Common myeloid progenitor, CD34-positive (primary cell): Measurements from ENCODE around the gene DACT3.

Experiments used
- CTCF ChIA-PET: fragments of 350-600 bp; sonication (Branson Sonifier 250); formaldehyde crosslinking; loops from one replicate; lab custom pipeline; 2021; ENCODE audit warnings: antibody characterized with exemption; lab: Charles Lee
- POLR2A ChIA-PET: fragments of 350-600 bp; sonication (Branson Sonifier 250); formaldehyde crosslinking; loops from one replicate; lab custom pipeline; 2021; ENCODE audit warnings: antibody characterized with exemption; lab: Charles Lee
- DNase-seq, 3 donors: peaks; one replicate each; pipeline versions ENCODE4 v3.0.0 to v3.0.0-alpha.2; 2013
- H3K27ac ChIP-seq, 2 experiments: 1 replicate in 1 of 2; 2 replicates in 1 of 2; pipeline ENCODE4 v1.7.0; 2013; ENCODE audit warnings: inconsistent platforms in 2 of 2, low read length in 2 of 2, mild to moderate bottlenecking in 2 of 2, low read depth in 1 of 2, moderate library complexity in 1 of 2; ENCODE audit not compliant: severe bottlenecking in 2 of 2, insufficient read depth in 1 of 2, poor library complexity in 1 of 2
- H3K27me3 ChIP-seq, 5 experiments: replicated peaks in 2 of 5; 1 replicate in 3 of 5; 2 replicates in 2 of 5; pipeline versions ENCODE4 v1.6.1 to v1.7.0; 2013; ENCODE audit warnings: low read length in 4 of 5, mild to moderate bottlenecking in 2 of 5, moderate library complexity in 2 of 5, inconsistent platforms in 1 of 5; ENCODE audit not compliant: insufficient read depth in 5 of 5, control insufficient read depth in 4 of 5
- H3K36me3 ChIP-seq, 4 experiments: 1 replicate in 2 of 4; 2 replicates in 2 of 4; pipeline versions ENCODE4 v1.6.1 to v1.7.0; 2013; ENCODE audit warnings: low read length in 3 of 4, control low read depth in 1 of 4, mild to moderate bottlenecking in 1 of 4; ENCODE audit not compliant: control insufficient read depth in 4 of 4, insufficient read depth in 4 of 4
- H3K4me1 ChIP-seq, 4 experiments: 1 replicate in 3 of 4; 2 replicates in 1 of 4; pipeline versions ENCODE4 v1.6.1 to v1.7.1; 2013; ENCODE audit warnings: low read length in 3 of 4, mild to moderate bottlenecking in 3 of 4, control low read depth in 1 of 4, inconsistent platforms in 1 of 4, moderate library complexity in 1 of 4; ENCODE audit not compliant: control insufficient read depth in 4 of 4, insufficient read depth in 4 of 4; ENCODE audit errors: control extremely low read depth in 1 of 4
- H3K4me3 ChIP-seq, 7 experiments: 1 replicate in 4 of 7; 2 replicates in 3 of 7; pipeline versions ENCODE4 v1.5.1 to v1.7.0; 2013; ENCODE audit warnings: mild to moderate bottlenecking in 7 of 7, low read length in 6 of 7, moderate library complexity in 6 of 7, inconsistent platforms in 2 of 7, low read depth in 2 of 7, control low read depth in 1 of 7; ENCODE audit not compliant: insufficient read depth in 4 of 7, control insufficient read depth in 1 of 7; ENCODE audit errors: extremely low read depth in 1 of 7
- H3K9me3 ChIP-seq, 5 experiments: 1 replicate in 4 of 5; 2 replicates in 1 of 5; pipeline versions ENCODE4 v1.6.1 to v1.7.1; 2013; ENCODE audit warnings: low read length in 4 of 5, mild to moderate bottlenecking in 2 of 5, inconsistent platforms in 1 of 5, low read depth in 1 of 5, moderate library complexity in 1 of 5; ENCODE audit not compliant: control insufficient read depth in 4 of 5, insufficient read depth in 2 of 5; ENCODE audit errors: control extremely low read depth in 1 of 5
- WGBS: methylation state at CpG from one replicate; pipeline ENCODE4 v1.1.5; 2013; ENCODE audit not compliant: insufficient coverage; 5-methylcytosine and 5-hydroxymethylcytosine counted together

The DACT3 gene

DNA sequence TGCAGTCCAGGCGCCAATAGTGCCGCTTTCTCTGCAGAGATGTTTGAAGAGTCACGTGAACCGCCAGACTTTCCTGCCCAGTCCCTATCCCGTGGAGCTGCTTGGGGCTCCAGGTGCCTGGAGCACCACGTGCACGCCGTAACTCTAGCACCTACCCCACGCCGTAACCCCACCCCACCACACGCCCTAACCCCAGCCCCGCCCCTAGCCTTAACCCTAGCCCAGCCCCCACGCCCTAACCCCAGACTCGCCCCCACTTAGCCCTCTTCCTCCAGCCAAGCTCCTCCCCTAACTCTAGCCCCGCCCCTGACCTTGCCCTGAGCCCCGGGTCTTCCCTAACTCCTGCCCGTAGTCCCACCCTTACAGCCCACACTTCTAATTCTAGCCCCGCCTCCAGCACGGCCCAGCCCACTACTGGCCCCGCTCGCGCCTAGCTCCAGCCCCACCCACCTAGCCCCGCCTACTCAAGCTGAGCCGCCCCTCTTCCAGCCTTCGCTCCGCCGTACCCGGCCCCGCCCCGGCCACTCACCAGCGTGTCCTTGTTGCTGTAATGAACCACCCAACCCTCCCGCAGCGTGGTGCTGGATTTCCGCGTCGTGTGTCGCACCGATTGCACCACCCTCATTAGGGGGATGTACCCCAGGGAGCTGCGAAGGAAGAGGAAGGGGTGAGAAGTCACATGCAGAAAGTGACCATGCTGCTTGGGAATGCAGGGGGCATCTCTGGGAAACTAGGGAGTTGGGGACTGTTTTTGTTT is 36.4 kb upstream of the DACT3 start:
- 92% methylated on average over 34 of the region's 39 CpGs for WGBS
- POLR2A ChIA-PET, result interaction anchor here (0.6 kb wide), 2 partner anchors 929 to 1281 kb away, joined by 3 to 5 read pairs; no protein-coding TSS in a partner anchor
- peaks cover 21 to 97% (median 62%) of the 10 kb centered on the region in 4 experiments for H3K36me3 ChIP-seq
- no peak overlapping the region for H3K4me3 ChIP-seq
- CTCF ChIA-PET, result interaction anchor here (0.8 to 3.2 kb wide), 3 partner anchors 9 to 54 kb away, joined by 3 to 12 read pairs (median 3); no protein-coding TSS in a partner anchor
- no peaks in the 10 kb centered on the region for H3K9me3 ChIP-seq
- peak in 2 of 3 donors; percentile 49 to 60 for DNase-seq
- peak overlapping the region in 1 of 2 experiments; percentile 43 for H3K27ac ChIP-seq
- no peaks in the 10 kb centered on the region for H3K27me3 ChIP-seq
- H3K4me1 ChIP-seq, result no peaks in the 10 kb centered on the region

DNA sequence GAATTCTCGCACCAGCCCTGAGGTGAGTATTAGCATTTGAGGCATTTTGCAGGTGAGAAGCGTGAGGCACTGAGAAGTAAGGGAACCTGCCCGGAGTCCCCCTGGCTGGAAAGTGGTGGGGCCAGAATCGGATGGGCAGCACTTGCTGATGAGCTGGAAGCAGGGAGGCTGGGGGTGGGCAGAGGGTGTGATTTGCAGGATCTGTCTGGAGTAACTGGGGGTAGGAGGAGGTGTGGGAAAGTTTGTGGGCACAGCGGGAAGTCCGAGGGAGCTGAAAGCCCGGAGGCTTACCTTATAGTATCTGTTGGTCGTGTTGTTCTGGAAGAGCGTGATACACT is 35.9 kb upstream of the DACT3 start:
- no peaks in the 10 kb centered on the region for H3K27me3 ChIP-seq
- H3K36me3 ChIP-seq, result peaks cover 24 to 97% (median 64%) of the 10 kb centered on the region in 4 experiments
- H3K4me3 ChIP-seq, result no peak overlapping the region
- no peak overlapping the region for H3K27ac ChIP-seq
- WGBS, result 98% methylated on average over 9 of the region's 9 CpGs
- POLR2A ChIA-PET, result interaction anchor here (0.6 kb wide), 2 partner anchors 929 to 1281 kb away, joined by 3 to 5 read pairs; no protein-coding TSS in a partner anchor
- DNase-seq, result no peak
- H3K4me1 ChIP-seq, result no peaks in the 10 kb centered on the region
- CTCF ChIA-PET, result interaction anchor here (0.5 to 3.2 kb wide), 5 partner anchors 9 to 1598 kb away, joined by 3 to 12 read pairs (median 3); no protein-coding TSS in a partner anchor
- no peaks in the 10 kb centered on the region for H3K9me3 ChIP-seq

DNA sequence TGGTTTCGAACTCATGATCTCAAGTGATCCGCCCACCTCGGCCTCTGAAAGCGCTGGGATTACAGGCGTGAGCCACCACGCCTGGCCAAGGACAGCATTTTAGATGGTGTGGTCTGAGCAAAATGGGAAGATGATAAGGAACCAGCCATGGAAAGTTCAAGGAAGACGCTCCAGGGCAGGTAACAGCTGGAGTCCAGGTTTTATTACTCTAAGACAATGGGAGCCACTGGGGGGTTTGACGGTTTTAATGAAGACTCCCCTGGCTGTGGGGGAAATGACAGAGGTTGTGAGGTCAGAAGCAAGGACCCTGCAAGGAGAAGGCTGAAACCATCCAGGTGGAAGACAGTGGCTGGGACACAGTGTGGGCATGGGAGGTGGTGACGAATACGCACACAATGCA is 35.1 kb upstream of the DACT3 start:
- peaks cover 27 to 97% (median 66%) of the 10 kb centered on the region in 4 experiments for H3K36me3 ChIP-seq
- POLR2A ChIA-PET, result no interaction called here

DNA sequence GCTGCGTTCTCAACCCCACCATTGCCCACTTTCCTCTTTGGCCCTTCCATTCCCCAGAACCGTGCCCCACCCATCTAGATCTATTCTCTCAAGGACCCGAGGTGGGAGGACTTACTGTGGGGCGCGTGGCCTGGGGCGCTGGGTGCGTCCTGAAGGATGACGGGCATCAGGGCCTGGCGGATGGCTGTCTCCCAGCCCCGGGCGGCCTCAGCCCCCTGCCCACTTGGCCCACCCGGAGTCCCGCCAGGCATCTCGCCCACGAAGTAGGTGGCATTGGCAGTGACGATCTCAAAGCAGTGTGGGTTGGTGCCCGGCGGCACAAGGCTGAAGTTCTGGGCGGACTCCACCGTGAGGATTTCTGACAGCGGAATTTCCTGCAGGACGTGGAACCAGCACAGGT is 32.8 kb upstream of the DACT3 start:
- no peak for DNase-seq
- Histone ChIP-seq H3K4me3 (no peak overlapping the region), H3K27me3 (no peaks in the 10 kb centered on the region), H3K36me3 (peaks cover 31 to 95% (median 70%) of the 10 kb centered on the region in 4 experiments), H3K4me1 (no peaks in the 10 kb centered on the region), H3K9me3 (no peaks in the 10 kb centered on the region), H3K27ac (no peak overlapping the region)
- CTCF ChIA-PET, result interaction anchor here (1.4 kb wide), 1 partner anchor 34 kb away, joined by 4 read pairs; no protein-coding TSS in a partner anchor
- 96% methylated on average over 22 of the region's 22 CpGs for WGBS
- POLR2A ChIA-PET, result no interaction called here

More for the DNA sequence above, 35.1 kb upstream of the DACT3 start:
- Histone ChIP-seq H3K27me3 (no peaks in the 10 kb centered on the region), H3K4me1 (no peaks in the 10 kb centered on the region), H3K4me3 (no peak overlapping the region), H3K9me3 (no peaks in the 10 kb centered on the region), H3K27ac (no peak overlapping the region)
- CTCF ChIA-PET, result interaction anchor here (1.4 to 1.6 kb wide), 2 partner anchors 8 to 33 kb away, joined by 3 read pairs; no protein-coding TSS in a partner anchor
- no peak for DNase-seq
- WGBS, result 97% methylated on average over 8 of the region's 10 CpGs

DNA sequence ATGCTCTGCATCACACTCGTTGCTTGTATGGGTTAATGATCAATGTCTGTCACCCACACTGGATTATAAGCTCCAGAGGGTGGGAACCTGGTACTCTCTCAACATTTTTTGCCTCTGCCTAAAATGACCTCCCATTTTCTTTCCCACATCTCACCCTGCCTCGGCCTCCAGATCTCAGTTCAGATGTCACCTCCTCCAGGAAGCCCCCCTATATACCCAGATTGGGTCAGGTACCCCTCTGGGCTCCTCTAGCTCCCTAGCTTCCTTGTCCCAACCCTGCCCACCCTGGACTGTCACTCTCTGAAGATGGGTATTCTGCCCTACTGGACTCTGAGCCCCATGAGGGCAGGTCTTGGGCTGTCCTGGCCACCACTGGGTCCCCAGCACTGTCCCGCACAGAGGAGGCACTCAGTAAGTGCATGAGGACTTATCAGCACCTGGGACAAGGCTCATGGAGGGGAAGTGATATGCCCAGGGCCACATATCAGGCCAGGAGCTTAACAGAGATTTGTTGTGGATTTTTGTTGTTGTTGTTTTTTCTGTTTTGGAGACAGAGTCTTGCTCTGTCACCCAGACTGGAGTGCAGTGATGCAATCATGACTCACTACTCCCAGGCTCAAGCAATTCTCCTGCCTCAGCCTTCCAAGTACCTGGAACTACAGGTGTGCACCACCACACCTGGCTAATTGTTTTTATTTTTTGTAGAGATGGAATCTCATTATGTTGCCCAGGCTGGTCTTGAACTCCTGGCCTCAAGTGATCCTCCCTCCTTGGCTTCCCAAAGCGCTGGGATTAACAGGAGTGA is 32.1 kb upstream of the DACT3 start:
- ChIA-PET CTCF (interaction anchor here (1.4 to 3.0 kb wide), 2 partner anchors 11 to 35 kb away, joined by 4 to 16 read pairs; no protein-coding TSS in a partner anchor), POLR2A (no interaction called here)
- Histone ChIP-seq H3K4me1 (no peaks in the 10 kb centered on the region), H3K4me3 (no peak overlapping the region), H3K9me3 (no peaks in the 10 kb centered on the region), H3K27me3 (no peaks in the 10 kb centered on the region), H3K36me3 (peaks cover 26 to 91% (median 69%) of the 10 kb centered on the region in 4 experiments), H3K27ac (no peak overlapping the region)
- DNase-seq, result no peak
- WGBS, result 100% methylated on average over 4 of the region's 4 CpGs

DNA sequence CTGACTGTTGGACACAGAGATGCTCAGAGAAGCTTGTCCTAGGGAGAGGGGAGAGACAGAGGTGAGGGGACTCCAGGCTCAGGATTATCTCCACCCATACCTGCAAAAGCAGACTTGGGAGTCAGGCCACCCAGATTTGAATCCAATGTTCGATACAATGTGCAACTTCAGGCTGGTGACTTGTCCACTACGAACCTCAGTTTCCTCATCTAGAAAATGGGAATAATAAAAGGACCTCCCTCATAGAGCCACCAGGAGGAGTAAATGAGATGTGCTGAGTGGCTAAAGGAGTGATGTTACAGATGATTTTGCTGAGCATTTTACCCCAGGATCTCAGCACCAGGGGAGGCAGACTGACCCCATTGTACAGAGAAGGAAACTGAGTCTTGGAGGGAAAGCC is 31.0 kb upstream of the DACT3 start:
- no peaks in the 10 kb centered on the region for H3K4me1 ChIP-seq
- no peak overlapping the region for H3K27ac ChIP-seq
- POLR2A ChIA-PET, result no interaction called here
- no CpG with 5 or more reads among the region's 2 CpGs for WGBS
- H3K36me3 ChIP-seq, result peaks cover 32 to 92% (median 73%) of the 10 kb centered on the region in 4 experiments
- H3K27me3 ChIP-seq, result no peaks in the 10 kb centered on the region
- DNase-seq, result no peak
- no peak overlapping the region for H3K4me3 ChIP-seq
- H3K9me3 ChIP-seq, result no peaks in the 10 kb centered on the region
- CTCF ChIA-PET, result interaction anchor here (0.8 to 3.0 kb wide), 4 partner anchors 12 to 38 kb away, joined by 3 to 16 read pairs (median 4); no protein-coding TSS in a partner anchor
